Mesenchymal stem cell (in vitro differentiated cells and primary cell): Measurements from ENCODE around the gene NIPA2. TPM values are rescaled to one million over a fixed set of nuclear protein-coding genes. Genes with fewer than 3 reads are reported as not detected.

Source experiments
- DNase-seq: peaks from one replicate; pipeline ENCODE4 v3.0.0-alpha.2; 2013
- H2AFZ ChIP-seq: one replicate; pipeline ENCODE4 v1.6.1; 2013; ENCODE audit warnings: low read depth, mild to moderate bottlenecking, control low read depth, inconsistent platforms, low read length, moderate library complexity
- H2AK5ac ChIP-seq: 2 replicates; pipeline ENCODE4 v1.6.1; 2013; ENCODE audit warnings: low read length, moderate library complexity, mild to moderate bottlenecking, inconsistent platforms; ENCODE audit not compliant: severe bottlenecking
- H2BK120ac ChIP-seq: one replicate; pipeline ENCODE4 v1.6.1; 2013; ENCODE audit warnings: low read depth, mild to moderate bottlenecking, inconsistent platforms, low read length, moderate library complexity
- H2BK12ac ChIP-seq, 2 experiments: one replicate each; pipeline ENCODE4 v1.6.1; 2013; ENCODE audit warnings: inconsistent platforms in 2 of 2, low read length in 2 of 2, mild to moderate bottlenecking in 2 of 2, moderate library complexity in 2 of 2, control low read depth in 1 of 2
- H2BK15ac ChIP-seq: one replicate; pipeline ENCODE4 v1.6.1; 2013; ENCODE audit warnings: mild to moderate bottlenecking, low read depth, inconsistent platforms; ENCODE audit not compliant: poor library complexity, severe bottlenecking
- H2BK5ac ChIP-seq: 2 replicates; pipeline ENCODE4 v1.6.1; 2013; ENCODE audit warnings: low read depth, mild to moderate bottlenecking, low read length, control low read depth, inconsistent platforms; ENCODE audit not compliant: poor library complexity, severe bottlenecking
- H3K14ac ChIP-seq, 2 experiments: one replicate each; pipeline ENCODE4 v1.6.1; 2013; ENCODE audit warnings: inconsistent platforms in 2 of 2, low read length in 2 of 2, control low read depth in 1 of 2, mild to moderate bottlenecking in 1 of 2, moderate library complexity in 1 of 2
- H3K18ac ChIP-seq, 2 experiments: one replicate each; pipeline ENCODE4 v1.6.1; 2013; ENCODE audit warnings: inconsistent platforms in 2 of 2, low read length in 2 of 2, control low read depth in 1 of 2, low read depth in 1 of 2, mild to moderate bottlenecking in 1 of 2
- H3K23ac ChIP-seq, 2 experiments: one replicate each; pipeline ENCODE4 v1.6.1; 2013; ENCODE audit warnings: inconsistent platforms in 2 of 2, low read length in 2 of 2, mild to moderate bottlenecking in 2 of 2, moderate library complexity in 2 of 2, control low read depth in 1 of 2
- H3K27ac ChIP-seq: 2 replicates; pipeline ENCODE4 v1.5.1; 2013; ENCODE audit warnings: mild to moderate bottlenecking, moderate library complexity, low read length, control low read depth, inconsistent platforms; ENCODE audit not compliant: poor library complexity, severe bottlenecking
- H3K27me3 ChIP-seq, 2 experiments: 2 replicates each; pipeline versions ENCODE4 v1.6.1 to v1.7.0; 2013; ENCODE audit warnings: low read length in 2 of 2, mild to moderate bottlenecking in 2 of 2, moderate library complexity in 2 of 2, control low read depth in 1 of 2, inconsistent platforms in 1 of 2; ENCODE audit not compliant: control insufficient read depth in 1 of 2, insufficient read depth in 1 of 2
- H3K36me3 ChIP-seq, 2 experiments: 2 replicates each; pipeline versions ENCODE4 v1.6.1 to v1.7.0; 2013; ENCODE audit warnings: low read length in 2 of 2, control low read depth in 1 of 2, inconsistent platforms in 1 of 2, low read depth in 1 of 2, mild to moderate bottlenecking in 1 of 2; ENCODE audit not compliant: insufficient read depth in 2 of 2, control insufficient read depth in 1 of 2
- H3K4ac ChIP-seq, 2 experiments: one replicate each; pipeline ENCODE4 v1.6.1; 2013; ENCODE audit warnings: inconsistent platforms in 2 of 2, low read length in 2 of 2, mild to moderate bottlenecking in 2 of 2, moderate library complexity in 2 of 2, control low read depth in 1 of 2, low read depth in 1 of 2
- H3K4me1 ChIP-seq: 2 replicates; pipeline ENCODE4 v1.6.1; 2013; ENCODE audit warnings: low read depth, low read length, control low read depth; ENCODE audit not compliant: control insufficient read depth, insufficient read depth
- H3K4me2 ChIP-seq: 2 replicates; pipeline ENCODE4 v1.6.1; 2013; ENCODE audit warnings: low read length, mild to moderate bottlenecking, inconsistent platforms; ENCODE audit not compliant: poor library complexity, severe bottlenecking
- H3K4me3 ChIP-seq, 2 experiments: 2 replicates each; pipeline versions ENCODE4 v1.5.1 to v1.7.0; 2013; ENCODE audit warnings: low read length in 2 of 2, mild to moderate bottlenecking in 2 of 2, control low read depth in 1 of 2, low read depth in 1 of 2; ENCODE audit not compliant: insufficient read depth in 1 of 2
- H3K79me1 ChIP-seq: replicated peaks from 2 replicates; pipeline ENCODE4 v1.6.1; 2013; ENCODE audit warnings: mild to moderate bottlenecking, control low read depth, low read length, inconsistent platforms; ENCODE audit not compliant: poor library complexity, severe bottlenecking
- H3K9ac ChIP-seq: 2 replicates; pipeline ENCODE4 v1.7.0; 2013; ENCODE audit warnings: mild to moderate bottlenecking, low read length, moderate library complexity
- H3K9me3 ChIP-seq: 2 replicates; pipeline ENCODE4 v1.7.0; 2013; ENCODE audit warnings: mild to moderate bottlenecking, low read length; ENCODE audit not compliant: control insufficient read depth
- H4K8ac ChIP-seq: one replicate; pipeline ENCODE4 v1.6.1; 2013; ENCODE audit warnings: inconsistent platforms, mild to moderate bottlenecking, low read length, moderate library complexity
- H4K91ac ChIP-seq: one replicate; pipeline ENCODE4 v1.6.1; 2013; ENCODE audit warnings: mild to moderate bottlenecking, low read length, inconsistent platforms
- WGBS: methylation state at CpG from one replicate; pipeline ENCODE4 v1.1.7; 2013; ENCODE audit warnings: mixed read lengths; 5-methylcytosine and 5-hydroxymethylcytosine counted together
- polyA plus RNA-seq, 2 experiments: library from polyadenylated mRNA; stranded (reverse); fragments of 200-250 nt; gene quantifications; one replicate each; pipeline ENCODE4 v1.2.3, GENCODE V29; 2013

NIPA2 gene
- 53.0 TPM for polyA plus RNA-seq (2013, experiment 1 of 2)
- polyA plus RNA-seq (2013, experiment 2 of 2), result 54.4 TPM

GRCh38 chr15:22838292-22839042 is at the start of gene NIPA2:
NIPA2 (plus strand) TSS chr15:22838666; CDS start chr15:22851732, 13,066 bp downstream.
- Histone ChIP-seq H3K36me3 (peaks cover 4 to 8% of the 10 kb centered on the region in 2 experiments), H2AFZ (peak within 1 kb of the TSS; percentile 83), H3K27me3 (no peaks in the 10 kb centered on the region), H2BK120ac (peak within 1 kb of the TSS; percentile 68), H3K9me3 (no peaks in the 10 kb centered on the region), H3K23ac (peak within 1 kb of the TSS; percentile 16 to 21), H2BK5ac (peak within 1 kb of the TSS; percentile 9), H3K4me2 (peak within 1 kb of the TSS; percentile 84), H2BK12ac (no peak within 1 kb of the TSS), H3K79me1 (no peaks in the 10 kb centered on the region), H4K91ac (peak within 1 kb of the TSS; percentile 87), H3K27ac (peak within 1 kb of the TSS; percentile 83), H3K14ac (peak within 1 kb of the TSS in 1 of 2 experiments; percentile 50), H3K4ac (peak within 1 kb of the TSS; percentile 11 to 45), H3K4me1 (peaks cover 4% of the 10 kb centered on the region), H3K4me3 (peak within 1 kb of the TSS; percentile 94 to 98), H2BK15ac (peak within 1 kb of the TSS; percentile 67), H2AK5ac (no peak within 1 kb of the TSS), H3K9ac (peak within 1 kb of the TSS; percentile 99), H3K18ac (peak within 1 kb of the TSS; percentile 50 to 88), H4K8ac (peak within 1 kb of the TSS; percentile 92)
- WGBS, result under 1% methylated on average over 78 of the region's 83 CpGs
- peak; percentile 98 for DNase-seq

- DNase-seq, result no peak
- H2AK5ac ChIP-seq, result no peak overlapping the region
- H3K4me2 ChIP-seq, result no peak overlapping the region
Observed at GRCh38 chr15:22794063-22794462, 44.4 kb upstream of the NIPA2 start.

GRCh38 chr15:22794621-22795167 is 43.8 kb upstream of the NIPA2 start:
- peak overlapping the region in 1 of 2 experiments; percentile 19 for H3K14ac ChIP-seq
- H2BK5ac ChIP-seq, result no peak overlapping the region
- no peak overlapping the region for H2BK15ac ChIP-seq
- H2AFZ ChIP-seq, result no peak overlapping the region
- H2BK12ac ChIP-seq, result no peak overlapping the region
- no peak overlapping the region for H2BK120ac ChIP-seq
- H3K36me3 ChIP-seq, result peaks cover 0 to 5% of the 10 kb centered on the region in 2 experiments
- no peak overlapping the region for H4K91ac ChIP-seq
- no peaks in the 10 kb centered on the region for H3K9me3 ChIP-seq
- H3K79me1 ChIP-seq, result peaks cover 30% of the 10 kb centered on the region
- no peak overlapping the region for H3K4me3 ChIP-seq
- no peak overlapping the region for H2AK5ac ChIP-seq
- H3K9ac ChIP-seq, result no peak overlapping the region
- peaks cover 1% of the 10 kb centered on the region for H3K4me1 ChIP-seq
- no peak overlapping the region for H3K4me2 ChIP-seq
- peak overlapping the region; percentile 13 for H4K8ac ChIP-seq
- H3K18ac ChIP-seq, result no peak overlapping the region
- 90% methylated on average over 15 of the region's 17 CpGs for WGBS
- H3K27ac ChIP-seq, result no peak overlapping the region
- DNase-seq, result no peak
- no peaks in the 10 kb centered on the region for H3K27me3 ChIP-seq
- H3K23ac ChIP-seq, result no peak overlapping the region
- no peak overlapping the region for H3K4ac ChIP-seq

More at GRCh38 chr15:22794063-22794462, 44.4 kb upstream of the NIPA2 start:
- Histone ChIP-seq H3K9me3 (peaks cover 6% of the 10 kb centered on the region), H2BK12ac (no peak overlapping the region), H3K27me3 (no peaks in the 10 kb centered on the region), H3K23ac (no peak overlapping the region), H2BK15ac (no peak overlapping the region), H3K14ac (no peak overlapping the region), H3K4me1 (peaks cover 1% of the 10 kb centered on the region), H4K8ac (no peak overlapping the region), H3K4me3 (no peak overlapping the region), H4K91ac (no peak overlapping the region), H2AFZ (no peak overlapping the region), H2BK5ac (no peak overlapping the region), H3K18ac (no peak overlapping the region), H2BK120ac (no peak overlapping the region), H3K9ac (no peak overlapping the region), H3K4ac (no peak overlapping the region), H3K27ac (no peak overlapping the region), H3K36me3 (peaks cover 0 to 7% of the 10 kb centered on the region in 2 experiments), H3K79me1 (peaks cover 34% of the 10 kb centered on the region)
- WGBS, result 87% methylated on average over 4 of the region's 4 CpGs
